GM12875 (cell line): ENCODE results near the gene PPARGC1A.

Experiments
- H3K4me3 ChIP-seq: one replicate; pipeline ENCODE4 v1.5.1; 2011; ENCODE audit warnings: low read depth, low read length, control low read depth
- CTCF ChIP-seq: IDR thresholded peaks from 2 replicates; pipeline ENCODE4 v1.5.1; 2011; ENCODE audit warnings: low read depth, mild to moderate bottlenecking, control low read depth, inconsistent platforms, low read length, moderate library complexity, borderline replicate concordance; ENCODE audit not compliant: insufficient read depth

The PPARGC1A gene

GRCh38 chr4:23882976-23883531 is 6.8 kb downstream of the PPARGC1A start:
- H3K4me3 ChIP-seq = no peak overlapping the region
- TF ChIP-seq CTCF = no peak

- no peak overlapping the region for H3K4me3 ChIP-seq
- TF ChIP-seq CTCF = no peak
These were observed 8.0 kb downstream of the PPARGC1A start for GRCh38 chr4:23881674-23882337.

GRCh38 chr4:23881052-23881501 is 8.8 kb downstream of the PPARGC1A start:
- no peak overlapping the region for H3K4me3 ChIP-seq
- no peak for TF ChIP-seq CTCF

- TF ChIP-seq CTCF = no peak
- H3K4me3 ChIP-seq = no peak overlapping the region
These were observed 10.7 kb downstream of the PPARGC1A start for GRCh38 chr4:23878912-23879732.

- no peak for TF ChIP-seq CTCF
- H3K4me3 ChIP-seq = no peak overlapping the region
These were observed 11.5 kb downstream of the PPARGC1A start for GRCh38 chr4:23878246-23878891.

- no peak for TF ChIP-seq CTCF
- no peak overlapping the region for H3K4me3 ChIP-seq
These were observed 12.1 kb downstream of the PPARGC1A start for GRCh38 chr4:23877758-23878229.
